H9 (cell line): ENCODE measurements around the gene BSX. TPM values are rescaled to one million over a fixed set of nuclear protein-coding genes. Genes with fewer than 3 reads are reported as not detected.

ENCODE experiments used
- DNase-seq: peaks from one replicate; pipeline ENCODE4 v3.0.0-alpha.2; 2017
- H2AFZ ChIP-seq: one replicate; pipeline ENCODE4 v1.6.1; 2013; ENCODE audit warnings: mild to moderate bottlenecking, low read length, control low read depth, moderate library complexity
- H2AK5ac ChIP-seq: 2 replicates; pipeline ENCODE4 v1.6.1; 2013; ENCODE audit warnings: low read length, control low read depth, mixed read lengths; ENCODE audit not compliant: insufficient read length
- H2BK120ac ChIP-seq: one replicate; pipeline ENCODE4 v1.6.1; 2013; ENCODE audit warnings: low read depth, mild to moderate bottlenecking, low read length, control low read depth, inconsistent platforms; ENCODE audit not compliant: poor library complexity, severe bottlenecking
- H2BK12ac ChIP-seq: 2 replicates; pipeline ENCODE4 v1.6.1; 2013; ENCODE audit warnings: low read length, control low read depth, mixed read lengths, low read depth; ENCODE audit not compliant: insufficient read length
- H2BK15ac ChIP-seq: 2 replicates; pipeline ENCODE4 v1.6.1; 2013; ENCODE audit warnings: low read depth, low read length, control low read depth
- H2BK20ac ChIP-seq: one replicate; pipeline ENCODE4 v1.6.1; 2013; ENCODE audit warnings: low read depth, mild to moderate bottlenecking, low read length, control low read depth, inconsistent platforms; ENCODE audit not compliant: poor library complexity, severe bottlenecking
- H2BK5ac ChIP-seq: 2 replicates; pipeline ENCODE4 v1.6.1; 2013; ENCODE audit warnings: low read length, control low read depth, mixed read lengths; ENCODE audit not compliant: insufficient read length
- H3K14ac ChIP-seq: 2 replicates; pipeline ENCODE4 v1.6.1; 2013; ENCODE audit warnings: low read length, control low read depth; ENCODE audit not compliant: insufficient read depth
- H3K18ac ChIP-seq: 2 replicates; pipeline ENCODE4 v1.6.1; 2013; ENCODE audit warnings: low read depth, mild to moderate bottlenecking, mixed read lengths, low read length, control low read depth; ENCODE audit not compliant: insufficient read length
- H3K23ac ChIP-seq: 2 replicates; pipeline ENCODE4 v1.6.1; 2013; ENCODE audit warnings: low read length, control low read depth, mixed read lengths, low read depth; ENCODE audit not compliant: insufficient read length
- H3K23me2 ChIP-seq: 2 replicates; pipeline ENCODE4 v1.6.1; 2013; ENCODE audit warnings: low read depth, mild to moderate bottlenecking, mixed read lengths, low read length, control low read depth; ENCODE audit not compliant: insufficient read length, poor library complexity, severe bottlenecking
- H3K27ac ChIP-seq: 2 replicates; pipeline ENCODE4 v1.5.1; 2013; ENCODE audit warnings: low read length, control low read depth, mixed read lengths, low read depth; ENCODE audit not compliant: insufficient read length
- H3K27me3 ChIP-seq: 2 replicates; pipeline ENCODE4 v1.6.1; 2013; ENCODE audit warnings: low read length, control low read depth, inconsistent platforms; ENCODE audit not compliant: insufficient read depth
- H3K4ac ChIP-seq: 2 replicates; pipeline ENCODE4 v1.6.1; 2013; ENCODE audit warnings: low read depth, mild to moderate bottlenecking, control low read depth, inconsistent platforms, low read length, moderate library complexity
- H3K4me1 ChIP-seq: 2 replicates; pipeline ENCODE4 v1.6.1; 2013; ENCODE audit warnings: low read length, control low read depth, inconsistent platforms; ENCODE audit not compliant: insufficient read depth
- H3K4me2 ChIP-seq: 2 replicates; pipeline ENCODE4 v1.6.1; 2013; ENCODE audit warnings: low read length, control low read depth, mixed read lengths; ENCODE audit not compliant: insufficient read length, insufficient read depth
- H3K56ac ChIP-seq: 2 replicates; pipeline ENCODE4 v1.6.1; 2013; ENCODE audit warnings: low read depth, mild to moderate bottlenecking, mixed read lengths, low read length, control low read depth; ENCODE audit not compliant: insufficient read length
- H3K79me1 ChIP-seq: 2 replicates; pipeline ENCODE4 v1.6.1; 2013; ENCODE audit warnings: low read depth, mild to moderate bottlenecking, moderate library complexity, low read length, control low read depth, inconsistent platforms; ENCODE audit not compliant: insufficient read depth, poor library complexity, severe bottlenecking
- H3K79me2 ChIP-seq: 2 replicates; pipeline ENCODE4 v1.6.1; 2013; ENCODE audit warnings: low read length, control low read depth, inconsistent platforms; ENCODE audit not compliant: insufficient read depth
- H3K9ac ChIP-seq: 2 replicates; pipeline ENCODE4 v1.6.1; 2013; ENCODE audit warnings: low read length, control low read depth, mixed read lengths; ENCODE audit not compliant: insufficient read length; ENCODE audit errors: extremely low read depth
- H3K9me3 ChIP-seq: one replicate; pipeline ENCODE4 v1.6.1; 2013; ENCODE audit warnings: low read depth, low read length, inconsistent platforms; ENCODE audit not compliant: control insufficient read depth
- H3T11ph ChIP-seq: one replicate; pipeline ENCODE4 v1.6.1; 2013; ENCODE audit warnings: mild to moderate bottlenecking, low read length, control low read depth, inconsistent platforms
- H4K20me1 ChIP-seq: one replicate; pipeline ENCODE4 v1.6.1; 2013; ENCODE audit not compliant: control insufficient read depth, insufficient read length, insufficient read depth
- H4K5ac ChIP-seq: 2 replicates; pipeline ENCODE4 v1.6.1; 2013; ENCODE audit warnings: low read depth, mild to moderate bottlenecking, mixed read lengths, low read length, control low read depth; ENCODE audit not compliant: insufficient read length
- H4K8ac ChIP-seq: replicated peaks from 2 replicates; pipeline ENCODE4 v1.6.1; 2013; ENCODE audit warnings: low read length, control low read depth, mixed read lengths, low read depth; ENCODE audit not compliant: insufficient read length
- H4K91ac ChIP-seq: 2 replicates; pipeline ENCODE4 v1.6.1; 2013; ENCODE audit warnings: low read depth, mild to moderate bottlenecking, moderate library complexity, mixed read lengths, low read length, control low read depth; ENCODE audit not compliant: insufficient read length
- H3K27ac Mint-ChIP-seq, 3 experiments: 2 replicates in 2 of 3; 3 replicates in 1 of 3; pipeline ENCODE4 v1.8.0; 2020 to 2021; ENCODE audit warnings: mixed read lengths in 3 of 3, mild to moderate bottlenecking in 1 of 3, moderate library complexity in 1 of 3
- H3K27me3 Mint-ChIP-seq: 2 replicates; pipeline ENCODE4 v1.8.0; 2021; ENCODE audit warnings: low read depth, mild to moderate bottlenecking, moderate library complexity, mixed read lengths
- H3K36me3 Mint-ChIP-seq, 3 experiments: 2 replicates in 2 of 3; 3 replicates in 1 of 3; pipeline ENCODE4 v1.8.0; 2020 to 2021; ENCODE audit warnings: low read depth in 3 of 3, mixed read lengths in 3 of 3; ENCODE audit not compliant: insufficient read depth in 1 of 3
- H3K4me1 Mint-ChIP-seq, 2 experiments: 2 replicates each; pipeline ENCODE4 v1.8.0; 2020; ENCODE audit warnings: mixed read lengths in 2 of 2
- H3K4me3 Mint-ChIP-seq, 2 experiments: 2 replicates in 1 of 2; 3 replicates in 1 of 2; pipeline ENCODE4 v1.8.0; 2020 to 2021; ENCODE audit warnings: mild to moderate bottlenecking in 2 of 2, mixed read lengths in 2 of 2, moderate library complexity in 1 of 2
- H3K9me3 Mint-ChIP-seq, 2 experiments: 2 replicates in 1 of 2; 3 replicates in 1 of 2; pipeline ENCODE4 v1.8.0; 2020; ENCODE audit warnings: mild to moderate bottlenecking in 2 of 2, mixed read lengths in 2 of 2, moderate library complexity in 1 of 2
- WGBS: extraction: QIAGEN DNeasy Blood & Tissue Kit; methylation state at CpG from one replicate; pipeline ENCODE4 v1.1.7; 2013; ENCODE audit warnings: missing lambda C conversion rate, low lambda C conversion rate, mixed read lengths; ENCODE audit not compliant: insufficient read length; ENCODE audit errors: extremely low coverage; 5-methylcytosine and 5-hydroxymethylcytosine counted together
- total RNA-seq: library from RNA; stranded (reverse); gene quantifications from 2 replicates; pipeline ENCODE4 v1.2.1, GENCODE V29; 2021
- TF ChIP-seq, protein P1 (sequence below): fragments of 200-600 bp; sonication (generic); conservative IDR thresholded peaks from 3 replicates; pipeline ENCODE4 v1.8.0; 2021; ENCODE audit warnings: antibody characterized with exemption, mild to moderate bottlenecking

The BSX gene
- total RNA-seq, 1 experiment from 2014 or later = not detected

- no peak overlapping the region for H3K18ac ChIP-seq
- no peak overlapping the region for H2BK120ac ChIP-seq
- H2BK12ac ChIP-seq = no peak overlapping the region
- Mint-ChIP-seq H3K4me1 (peaks cover 30 to 36% of the 10 kb centered on the region in 2 experiments), H3K27me3 (peaks cover 100% of the 10 kb centered on the region), H3K36me3 (no peaks in the 10 kb centered on the region; a peak in 1 of 7 replicates), H3K27ac (no peak overlapping the region), H3K9me3 (peaks cover 5% of the 10 kb centered on the region in 2 experiments), H3K4me3 (peak overlapping the region; percentile 75 to 83)
- TF ChIP-seq, protein P1, sequence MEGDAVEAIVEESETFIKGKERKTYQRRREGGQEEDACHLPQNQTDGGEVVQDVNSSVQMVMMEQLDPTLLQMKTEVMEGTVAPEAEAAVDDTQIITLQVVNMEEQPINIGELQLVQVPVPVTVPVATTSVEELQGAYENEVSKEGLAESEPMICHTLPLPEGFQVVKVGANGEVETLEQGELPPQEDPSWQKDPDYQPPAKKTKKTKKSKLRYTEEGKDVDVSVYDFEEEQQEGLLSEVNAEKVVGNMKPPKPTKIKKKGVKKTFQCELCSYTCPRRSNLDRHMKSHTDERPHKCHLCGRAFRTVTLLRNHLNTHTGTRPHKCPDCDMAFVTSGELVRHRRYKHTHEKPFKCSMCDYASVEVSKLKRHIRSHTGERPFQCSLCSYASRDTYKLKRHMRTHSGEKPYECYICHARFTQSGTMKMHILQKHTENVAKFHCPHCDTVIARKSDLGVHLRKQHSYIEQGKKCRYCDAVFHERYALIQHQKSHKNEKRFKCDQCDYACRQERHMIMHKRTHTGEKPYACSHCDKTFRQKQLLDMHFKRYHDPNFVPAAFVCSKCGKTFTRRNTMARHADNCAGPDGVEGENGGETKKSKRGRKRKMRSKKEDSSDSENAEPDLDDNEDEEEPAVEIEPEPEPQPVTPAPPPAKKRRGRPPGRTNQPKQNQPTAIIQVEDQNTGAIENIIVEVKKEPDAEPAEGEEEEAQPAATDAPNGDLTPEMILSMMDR = no peak
- no peak for DNase-seq
- no peaks in the 10 kb centered on the region for H3K9me3 ChIP-seq
- no peak overlapping the region for H2AK5ac ChIP-seq
- H3K14ac ChIP-seq = no peak overlapping the region
- no peaks in the 10 kb centered on the region for H3K79me1 ChIP-seq
- WGBS = no CpG with 5 or more reads among the region's 21 CpGs
- peaks cover 12% of the 10 kb centered on the region for H3K23me2 ChIP-seq
- no peak overlapping the region for H3K23ac ChIP-seq
- H4K8ac ChIP-seq = no peak overlapping the region
- peak overlapping the region; percentile 81 for H3K4me2 ChIP-seq
- no peak overlapping the region for H4K5ac ChIP-seq
- no peak overlapping the region for H2BK20ac ChIP-seq
- no peak overlapping the region for H3K4ac ChIP-seq
- no peak overlapping the region for H2BK5ac ChIP-seq
- no peak overlapping the region for H3K9ac ChIP-seq
- H2BK15ac ChIP-seq = no peak overlapping the region
- no peaks in the 10 kb centered on the region for H3K79me2 ChIP-seq
- peaks cover 77% of the 10 kb centered on the region for H3K27me3 ChIP-seq
- H2AFZ ChIP-seq = no peak overlapping the region
- no peak overlapping the region for H3T11ph ChIP-seq
- no peak overlapping the region for H3K27ac ChIP-seq
- no peaks in the 10 kb centered on the region; the same call in 1 of the 2 replicates for H3K4me1 ChIP-seq
- H3K56ac ChIP-seq = no peak overlapping the region
- no peak overlapping the region for H4K91ac ChIP-seq
- no peaks in the 10 kb centered on the region for H4K20me1 ChIP-seq
Measured at GRCh38 chr11:122976061-122976733, 5.4 kb downstream of the BSX start.
